HepG2 (cell line): ENCODE measurements around the gene HAGH. TPM values are rescaled to one million over a fixed set of nuclear protein-coding genes. Genes with fewer than 3 reads are reported as not detected.

Experiments used
- HMG20B ChIP-seq: conservative IDR thresholded peaks from 2 replicates; pipeline ENCODE4 v1.6.1; 2016; ENCODE audit warnings: missing genetic modification reagents, missing compliant biosample characterization
- JUNB ChIP-seq: sonication (generic); formaldehyde crosslinking; IDR thresholded peaks from 2 replicates; pipeline ENCODE4 v1.8.0; 2022; ENCODE audit warnings: missing genetic modification reagents, mild to moderate bottlenecking, borderline replicate concordance
- KLF6 ChIP-seq: IDR thresholded peaks from 2 replicates; pipeline ENCODE4 v1.8.0; 2016; ENCODE audit warnings: missing biosample characterization, missing genetic modification reagents
- NCOR1 ChIP-seq: fragments of 200-600 bp; sonication (generic); IDR thresholded peaks from 2 replicates; pipeline ENCODE4 v1.7.0; 2017; ENCODE audit warnings: antibody characterized with exemption, low read length, borderline replicate concordance
- NONO ChIP-seq, 2 experiments: fragments of 450-650 bp in 1 of 2; sonication (generic) in 1 of 2; formaldehyde crosslinking in 1 of 2; IDR thresholded peaks in 1 of 2; conservative IDR thresholded peaks in 1 of 2; 2 replicates each; pipeline versions ENCODE4 v1.6.1 to v1.8.0; 2017 to 2022; ENCODE audit warnings: mild to moderate bottlenecking in 1 of 2, missing genetic modification reagents in 1 of 2, moderate library complexity in 1 of 2
- NR0B2 ChIP-seq: sonication (generic); formaldehyde crosslinking; IDR thresholded peaks from 2 replicates; pipeline ENCODE4 v1.4.0; 2020; ENCODE audit warnings: mild to moderate bottlenecking, missing genetic modification reagents
- POGZ ChIP-seq: sonication (generic); formaldehyde crosslinking; IDR thresholded peaks from 2 replicates; pipeline ENCODE4 v1.4.0; 2020; ENCODE audit warnings: mild to moderate bottlenecking, missing genetic modification reagents
- RAD21 ChIP-seq: fragments of 450-650 bp; formaldehyde crosslinking; IDR thresholded peaks from 2 replicates; pipeline ENCODE4 v1.5.0; 2020; ENCODE audit warnings: mild to moderate bottlenecking
- SKIL ChIP-seq: sonication (generic); formaldehyde crosslinking; IDR thresholded peaks from 2 replicates; pipeline ENCODE4 v1.8.0; 2022; ENCODE audit warnings: missing genetic modification reagents, mild to moderate bottlenecking, moderate library complexity, borderline replicate concordance
- ZNF282 ChIP-seq: fragments of 450-650 bp; IDR thresholded peaks from 2 replicates; pipeline ENCODE4 v1.6.1; 2018; ENCODE audit not compliant: partially characterized antibody
- ZNF318 ChIP-seq: sonication (generic); formaldehyde crosslinking; IDR thresholded peaks from 2 replicates; pipeline ENCODE4 v1.4.0; 2020; ENCODE audit warnings: mild to moderate bottlenecking, missing genetic modification reagents
- ZNF34 ChIP-seq: sonication (generic); formaldehyde crosslinking; IDR thresholded peaks from 2 replicates; pipeline ENCODE4 v1.4.0; 2020; ENCODE audit warnings: mild to moderate bottlenecking, missing genetic modification reagents, borderline replicate concordance
- ZNF547 ChIP-seq: sonication (generic); formaldehyde crosslinking; IDR thresholded peaks from 2 replicates; pipeline ENCODE4 v1.5.1; 2020; ENCODE audit warnings: mild to moderate bottlenecking, missing genetic modification reagents
- ZNF549 ChIP-seq: sonication (generic); formaldehyde crosslinking; IDR thresholded peaks from 2 replicates; pipeline ENCODE4 v1.5.0; 2020; ENCODE audit warnings: missing genetic modification reagents
- ZNF556 ChIP-seq: sonication (generic); formaldehyde crosslinking; IDR thresholded peaks from 2 replicates; pipeline ENCODE4 v1.4.0; 2020; ENCODE audit warnings: mild to moderate bottlenecking, missing genetic modification reagents, borderline replicate concordance
- ZNF562 ChIP-seq: sonication (generic); formaldehyde crosslinking; IDR thresholded peaks from 2 replicates; pipeline ENCODE4 v1.8.0; 2022; ENCODE audit warnings: missing genetic modification reagents, borderline replicate concordance
- ZNF747 ChIP-seq: sonication (generic); formaldehyde crosslinking; IDR thresholded peaks from 2 replicates; pipeline ENCODE4 v1.8.1; 2023; ENCODE audit warnings: missing genetic modification reagents, mild to moderate bottlenecking, borderline replicate concordance
- ZSCAN31 ChIP-seq: sonication (generic); formaldehyde crosslinking; IDR thresholded peaks from 2 replicates; pipeline ENCODE4 v1.5.0; 2020; ENCODE audit warnings: low read depth, mild to moderate bottlenecking, missing genetic modification reagents
- polyA plus RNA-seq, 8 experiments: library from polyadenylated mRNA; depleted of rRNA in 3 of 8; stranded (reverse) in 7 of 8; unstranded in 1 of 8; fragments of >200 nt; fragmentation: Illumina TruSeq in 4 of 8; extraction: Trizol in 4 of 8; gene quantifications; 2 replicates each; pipeline versions ENCODE4 v1.2.1 to v1.2.3, GENCODE V29; 2011 to 2016; ENCODE audit warnings: low read depth in 4 of 8, missing spikeins in 1 of 8, mixed read lengths in 1 of 8; ENCODE audit not compliant: insufficient read depth in 1 of 8
- total RNA-seq, 5 experiments: library from RNA; depleted of rRNA; stranded (reverse); fragments of >200 nt; fragmentation: Illumina TruSeq; extraction: Trizol; gene quantifications; 2 replicates each; pipeline ENCODE4 v1.2.3, GENCODE V29; 2016; ENCODE audit warnings: low read depth in 1 of 5

HAGH gene
- total and polyA plus RNA-seq, 2 of the 13 experiments (the other 11 are each of a cell fraction or from before 2014, with no cell fraction given): 70.4 to 95.4 TPM

GRCh38 chr16:1826691-1827573 is at the start of gene HAGH, which contains the start of gene FAHD1 (continued):
- TF ChIP-seq HMG20B (CRISPR knock-in tag): peak; percentile 14; the same call in 1 of the 2 replicates
- no peak for TF ChIP-seq ZNF282
- peak; percentile 86 for TF ChIP-seq POGZ (CRISPR knock-in tag)
- no peak for TF ChIP-seq ZNF34
- no peak for TF ChIP-seq ZNF549 (CRISPR knock-in tag)
- peak; percentile 49; the same call in 1 of the 2 replicates for TF ChIP-seq ZNF318 (CRISPR knock-in tag)
- TF ChIP-seq NCOR1: peak; percentile 48; the same call in 1 of the 2 replicates
- peak; percentile 94 for TF ChIP-seq ZNF747
- TF ChIP-seq SKIL (CRISPR knock-in tag): no peak
- TF ChIP-seq NONO (IDR thresholded peaks at IDR 0.05): no peak
- peak; percentile 90 for TF ChIP-seq NONO (CRISPR knock-in tag; conservative IDR thresholded peaks at IDR 0.05)
- peak; percentile 58; the same call in 1 of the 2 replicates for TF ChIP-seq JUNB
- no peak for TF ChIP-seq ZNF562
- no peak; the same call in none of the 2 replicates for TF ChIP-seq RAD21 (CRISPR knock-in tag)
- TF ChIP-seq ZSCAN31: peak; percentile 92
- TF ChIP-seq KLF6 (CRISPR knock-in tag): peak; percentile 67; the same call in 1 of the 2 replicates
- no peak for TF ChIP-seq ZNF556 (CRISPR knock-in tag)
- peak; percentile 86 for TF ChIP-seq NR0B2 (CRISPR knock-in tag)
- TF ChIP-seq ZNF547 (CRISPR knock-in tag): peak; percentile 89; the same call in 1 of the 2 replicates
